Keratinocyte (primary cell): ENCODE results near the gene DAPK2.

Experiments
- EZH2 ChIP-seq: IDR thresholded peaks from one replicate; pipeline ENCODE4 v1.6.1; 2012; ENCODE audit warnings: inconsistent platforms, mild to moderate bottlenecking, low read length, moderate library complexity
- TF ChIP-seq, protein P1 (sequence below), 3 experiments: IDR thresholded peaks in 1 of 3; conservative IDR thresholded peaks in 1 of 3; optimal IDR thresholded peaks in 1 of 3; 2 replicates in 2 of 3; 3 replicates in 1 of 3; pipeline versions ENCODE3 to v1.5.1; 2011; ENCODE audit warnings: low read length in 3 of 3, mild to moderate bottlenecking in 3 of 3, moderate library complexity in 2 of 3, control low read depth in 1 of 3, inconsistent platforms in 1 of 3; ENCODE audit not compliant: insufficient read depth in 2 of 3; ENCODE audit errors: extremely low read depth in 1 of 3

DNA sequence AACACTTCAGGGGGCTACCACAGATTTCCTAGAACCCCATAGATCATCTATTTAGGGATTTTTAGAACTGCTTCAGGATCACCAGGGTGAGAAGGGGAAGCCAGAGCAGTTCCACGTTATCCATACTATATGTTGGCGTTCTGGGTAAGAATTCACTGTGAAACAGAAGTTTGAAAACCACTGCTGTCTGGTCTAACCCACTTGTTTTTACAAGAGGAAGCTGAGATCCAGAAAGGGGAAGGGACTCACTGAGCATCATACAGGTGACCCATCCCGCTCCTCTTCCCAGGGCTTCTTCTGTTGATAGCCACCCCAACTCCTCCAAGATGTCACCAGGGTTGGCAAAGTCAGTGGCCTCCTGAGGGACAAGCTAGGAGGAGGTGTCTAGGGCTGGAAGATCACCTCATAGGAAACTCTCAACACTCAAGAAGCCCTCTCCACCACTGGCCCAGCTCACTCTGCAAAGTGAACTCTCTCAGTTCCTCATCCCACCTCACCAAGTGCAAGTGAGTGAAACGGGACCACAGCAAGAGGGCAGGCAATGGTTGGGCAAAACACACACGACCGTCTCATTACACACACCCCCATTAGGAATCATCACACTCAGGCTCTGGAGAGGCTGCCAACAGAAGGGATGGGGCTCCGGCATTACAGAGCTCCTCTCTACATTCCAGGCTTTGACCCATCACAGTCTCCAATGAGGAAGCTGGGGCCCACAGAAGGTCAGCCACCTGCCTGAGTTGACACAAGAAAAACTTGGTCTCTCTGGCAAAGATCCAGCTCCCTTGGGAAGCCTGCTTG is 1.8 kb downstream of the DAPK2 start:
- TF ChIP-seq, protein P1, sequence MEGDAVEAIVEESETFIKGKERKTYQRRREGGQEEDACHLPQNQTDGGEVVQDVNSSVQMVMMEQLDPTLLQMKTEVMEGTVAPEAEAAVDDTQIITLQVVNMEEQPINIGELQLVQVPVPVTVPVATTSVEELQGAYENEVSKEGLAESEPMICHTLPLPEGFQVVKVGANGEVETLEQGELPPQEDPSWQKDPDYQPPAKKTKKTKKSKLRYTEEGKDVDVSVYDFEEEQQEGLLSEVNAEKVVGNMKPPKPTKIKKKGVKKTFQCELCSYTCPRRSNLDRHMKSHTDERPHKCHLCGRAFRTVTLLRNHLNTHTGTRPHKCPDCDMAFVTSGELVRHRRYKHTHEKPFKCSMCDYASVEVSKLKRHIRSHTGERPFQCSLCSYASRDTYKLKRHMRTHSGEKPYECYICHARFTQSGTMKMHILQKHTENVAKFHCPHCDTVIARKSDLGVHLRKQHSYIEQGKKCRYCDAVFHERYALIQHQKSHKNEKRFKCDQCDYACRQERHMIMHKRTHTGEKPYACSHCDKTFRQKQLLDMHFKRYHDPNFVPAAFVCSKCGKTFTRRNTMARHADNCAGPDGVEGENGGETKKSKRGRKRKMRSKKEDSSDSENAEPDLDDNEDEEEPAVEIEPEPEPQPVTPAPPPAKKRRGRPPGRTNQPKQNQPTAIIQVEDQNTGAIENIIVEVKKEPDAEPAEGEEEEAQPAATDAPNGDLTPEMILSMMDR (optimal IDR thresholded peaks at IDR 0.05 in 1 of 3, IDR thresholded peaks at IDR 0.05 in 1 of 3, conservative IDR thresholded peaks at IDR 0.05 in 1 of 3; ENCODE audit: extremely low read depth in 1 of 3, insufficient read depth in 2 of 3, low read length in 3 of 3): no peak
- no peak for TF ChIP-seq EZH2
